ENCODE data around the gene GLP1R. TPM values are rescaled to one million over a fixed set of nuclear protein-coding genes. Genes with fewer than 3 reads are reported as not detected.

The GLP1R gene
- total RNA-seq, 3 donors from 2014 or later (not counting 1 experiment from before 2014, with no cell fraction given), result 2.2 to 6.5 (median 3.0) TPM

DNA sequence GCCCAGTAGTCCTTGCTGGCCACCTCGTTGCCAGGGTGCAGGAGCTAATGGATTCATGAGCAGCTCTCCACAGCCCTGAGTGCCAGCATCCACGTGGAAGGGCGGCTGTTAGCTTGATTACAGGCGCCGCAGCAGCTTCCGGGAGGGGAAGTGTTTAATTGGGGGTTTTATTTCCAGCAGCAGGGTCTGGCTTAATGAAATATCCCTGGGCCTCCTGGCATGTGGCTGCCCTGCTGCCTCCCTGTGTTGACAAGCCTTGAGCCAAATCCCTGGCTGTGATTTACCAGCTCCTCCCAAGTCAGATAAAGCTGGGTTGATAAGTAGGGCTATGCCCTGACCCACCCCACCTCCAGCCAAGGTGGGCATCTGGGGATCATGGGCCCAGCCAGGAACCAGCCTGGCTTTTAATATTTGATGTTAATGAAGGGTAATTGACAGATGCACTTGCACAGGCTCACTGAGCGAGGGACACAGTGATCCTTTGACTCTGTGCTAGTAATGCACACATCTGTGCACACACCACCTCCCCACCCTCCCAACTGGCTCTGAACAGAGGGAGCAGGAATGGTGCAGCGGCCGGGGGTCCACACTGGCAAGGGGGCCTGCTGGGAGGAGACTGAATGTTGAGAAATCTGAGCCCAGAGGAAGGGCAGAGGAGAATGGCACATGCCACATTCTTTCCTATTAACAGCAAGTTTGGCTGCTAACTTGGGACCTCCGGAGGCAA lies 13.6 kb downstream of the GLP1R start:
- TF ChIP-seq, protein P1, sequence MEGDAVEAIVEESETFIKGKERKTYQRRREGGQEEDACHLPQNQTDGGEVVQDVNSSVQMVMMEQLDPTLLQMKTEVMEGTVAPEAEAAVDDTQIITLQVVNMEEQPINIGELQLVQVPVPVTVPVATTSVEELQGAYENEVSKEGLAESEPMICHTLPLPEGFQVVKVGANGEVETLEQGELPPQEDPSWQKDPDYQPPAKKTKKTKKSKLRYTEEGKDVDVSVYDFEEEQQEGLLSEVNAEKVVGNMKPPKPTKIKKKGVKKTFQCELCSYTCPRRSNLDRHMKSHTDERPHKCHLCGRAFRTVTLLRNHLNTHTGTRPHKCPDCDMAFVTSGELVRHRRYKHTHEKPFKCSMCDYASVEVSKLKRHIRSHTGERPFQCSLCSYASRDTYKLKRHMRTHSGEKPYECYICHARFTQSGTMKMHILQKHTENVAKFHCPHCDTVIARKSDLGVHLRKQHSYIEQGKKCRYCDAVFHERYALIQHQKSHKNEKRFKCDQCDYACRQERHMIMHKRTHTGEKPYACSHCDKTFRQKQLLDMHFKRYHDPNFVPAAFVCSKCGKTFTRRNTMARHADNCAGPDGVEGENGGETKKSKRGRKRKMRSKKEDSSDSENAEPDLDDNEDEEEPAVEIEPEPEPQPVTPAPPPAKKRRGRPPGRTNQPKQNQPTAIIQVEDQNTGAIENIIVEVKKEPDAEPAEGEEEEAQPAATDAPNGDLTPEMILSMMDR (IDR thresholded peaks at IDR 0.05), result no peak
- H3K4me3 ChIP-seq (ENCODE audit: low read length), result no peak overlapping the region
- Mint-ChIP-seq H3K9me3 (no peaks in the 10 kb centered on the region), H3K27me3 (ENCODE audit: low read depth in 2 of 2) (peaks cover 0 to 7% of the 10 kb centered on the region in 2 donors), H3K4me1 (peaks cover 0 to 25% of the 10 kb centered on the region in 2 donors), H3K36me3 (no peaks in the 10 kb centered on the region), H3K4me3 (no peak overlapping the region), H3K27ac (no peak overlapping the region)
- H3K9me3 ChIP-seq (ENCODE audit: control insufficient read depth, insufficient read depth, low read length), result no peaks in the 10 kb centered on the region
- H3K27me3 ChIP-seq (ENCODE audit: control insufficient read depth, insufficient read depth, low read length), result no peaks in the 10 kb centered on the region
- H3K36me3 ChIP-seq (ENCODE audit: control insufficient read depth, insufficient read depth, low read length), result no peaks in the 10 kb centered on the region
- intact Hi-C loops (cut with micrococcal nuclease), result no loop called here
- peaks cover 13% of the 10 kb centered on the region for H3K4me1 ChIP-seq (ENCODE audit: control insufficient read depth, insufficient read depth, low read length)
- WGBS (ENCODE audit: insufficient coverage), result 74% methylated on average over 8 of the region's 10 CpGs
- ATAC-seq (no peak), DNase-seq (no peak)
- H3K27ac ChIP-seq (ENCODE audit: low read length), result no peak overlapping the region

DNA sequence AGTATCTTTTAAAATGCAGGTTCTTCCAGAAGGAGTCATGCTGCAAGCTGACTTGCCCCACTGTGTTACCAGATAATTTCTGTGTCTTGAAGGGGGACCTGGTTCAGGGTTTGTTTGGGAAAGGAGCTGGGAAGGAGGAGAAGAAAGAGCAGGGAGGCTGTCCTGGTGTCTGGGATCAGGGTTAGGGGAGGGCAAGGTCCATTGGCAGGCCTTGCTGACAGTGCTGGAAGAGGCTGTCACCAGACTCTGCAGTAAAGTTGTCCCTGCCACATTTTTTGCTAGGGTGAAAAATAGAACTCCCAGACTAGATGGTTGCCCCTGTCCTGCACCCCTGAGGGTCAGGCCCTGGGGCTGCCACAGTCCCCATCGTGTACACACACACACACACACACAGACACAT lies 14.9 kb downstream of the GLP1R start:
- TF ChIP-seq, protein P1 (IDR thresholded peaks at IDR 0.05), result no peak
- Mint-ChIP-seq H3K27me3 (ENCODE audit: low read depth in 2 of 2) (peaks cover 0 to 7% of the 10 kb centered on the region in 2 donors), H3K27ac (no peak overlapping the region), H3K4me1 (peaks cover 0 to 16% of the 10 kb centered on the region in 2 donors), H3K9me3 (no peaks in the 10 kb centered on the region), H3K4me3 (no peak overlapping the region), H3K36me3 (no peaks in the 10 kb centered on the region)
- intact Hi-C loops (cut with micrococcal nuclease), result no loop called here
- DNase-seq, result no peak
- H3K4me3 ChIP-seq (ENCODE audit: low read length), result no peak overlapping the region
- H3K9me3 ChIP-seq (ENCODE audit: control insufficient read depth, insufficient read depth, low read length), result no peaks in the 10 kb centered on the region
- H3K27me3 ChIP-seq (ENCODE audit: control insufficient read depth, insufficient read depth, low read length), result no peaks in the 10 kb centered on the region
- H3K36me3 ChIP-seq (ENCODE audit: control insufficient read depth, insufficient read depth, low read length), result no peaks in the 10 kb centered on the region
- 73% methylated on average over 1 of the region's 1 CpG for WGBS (ENCODE audit: insufficient coverage)
- no peaks in the 10 kb centered on the region for H3K4me1 ChIP-seq (ENCODE audit: control insufficient read depth, insufficient read depth, low read length)
- no peak overlapping the region for H3K27ac ChIP-seq (ENCODE audit: low read length)
- ATAC-seq, result no peak

DNA sequence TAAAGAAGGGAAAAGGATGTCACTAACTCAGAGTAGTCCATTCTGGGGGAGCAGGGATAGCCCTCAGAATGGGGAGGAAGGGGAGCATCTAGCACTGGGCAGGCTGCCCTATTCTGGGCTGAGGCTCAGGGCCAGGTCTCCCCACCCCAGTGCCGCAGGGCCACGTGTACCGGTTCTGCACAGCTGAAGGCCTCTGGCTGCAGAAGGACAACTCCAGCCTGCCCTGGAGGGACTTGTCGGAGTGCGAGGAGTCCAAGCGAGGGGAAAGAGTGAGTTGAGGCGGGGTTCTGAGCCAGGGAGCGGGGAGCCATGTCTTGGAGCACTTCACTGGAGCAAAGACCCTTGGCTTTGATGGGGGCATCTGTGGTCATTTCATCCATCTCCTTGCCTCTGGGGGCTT lies 17.0 kb downstream of the GLP1R start:
- H3K27me3 Mint-ChIP-seq (ENCODE audit: low read depth in 2 of 2), result peaks cover 0 to 7% of the 10 kb centered on the region in 2 donors
- no peaks in the 10 kb centered on the region for H3K9me3 ChIP-seq (ENCODE audit: control insufficient read depth, insufficient read depth, low read length)
- TF ChIP-seq, protein P1 (IDR thresholded peaks at IDR 0.05), result no peak
- H3K4me3 Mint-ChIP-seq, result no peak overlapping the region
- intact Hi-C loops (cut with micrococcal nuclease), result no loop called here
- H3K27me3 ChIP-seq (ENCODE audit: control insufficient read depth, insufficient read depth, low read length), result no peaks in the 10 kb centered on the region
- DNase-seq (no peak), ATAC-seq (no peak)
- H3K4me3 ChIP-seq (ENCODE audit: low read length), result no peak overlapping the region
- no peak overlapping the region for H3K27ac Mint-ChIP-seq
- whole genome bisulfite sequencing (ENCODE audit: insufficient coverage), result 91% methylated on average over 8 of the region's 8 CpGs
- H3K36me3 Mint-ChIP-seq, result no peaks in the 10 kb centered on the region
- peaks cover 0 to 14% of the 10 kb centered on the region in 2 donors for H3K4me1 Mint-ChIP-seq
- H3K9me3 Mint-ChIP-seq, result no peaks in the 10 kb centered on the region
- no peaks in the 10 kb centered on the region for H3K36me3 ChIP-seq (ENCODE audit: control insufficient read depth, insufficient read depth, low read length)
- no peak overlapping the region for H3K27ac ChIP-seq (ENCODE audit: low read length)
- no peaks in the 10 kb centered on the region for H3K4me1 ChIP-seq (ENCODE audit: control insufficient read depth, insufficient read depth, low read length)

DNA sequence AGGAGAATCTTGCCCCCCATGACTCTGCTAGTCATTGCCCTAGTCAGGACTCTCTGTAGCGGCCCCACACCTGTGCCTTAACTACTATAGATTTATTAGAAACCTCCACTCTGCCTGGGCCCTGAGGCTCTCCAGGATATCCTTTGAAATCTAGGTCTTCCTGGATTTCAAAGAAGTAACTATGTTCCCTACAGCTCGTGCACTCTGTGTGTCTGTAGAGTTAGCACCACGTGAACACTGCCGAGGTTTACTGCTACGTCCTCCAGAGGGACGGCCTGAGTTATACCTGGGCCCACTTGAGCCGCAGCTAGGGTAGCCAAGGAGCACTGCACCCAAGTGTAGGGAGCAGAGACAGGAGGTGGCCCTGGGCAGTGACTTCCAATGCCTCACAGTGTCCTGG lies 19.8 kb downstream of the GLP1R start:
- no peaks in the 10 kb centered on the region for H3K27me3 ChIP-seq (ENCODE audit: control insufficient read depth, insufficient read depth, low read length)
- Mint-ChIP-seq H3K4me1 (peaks cover 0 to 9% of the 10 kb centered on the region in 2 donors), H3K36me3 (no peaks in the 10 kb centered on the region), H3K9me3 (no peaks in the 10 kb centered on the region), H3K27me3 (ENCODE audit: low read depth in 2 of 2) (peaks cover 0 to 14% of the 10 kb centered on the region in 2 donors), H3K4me3 (no peak overlapping the region), H3K27ac (no peak overlapping the region)
- H3K27ac ChIP-seq (ENCODE audit: low read length), result no peak overlapping the region
- H3K4me1 ChIP-seq (ENCODE audit: control insufficient read depth, insufficient read depth, low read length), result no peaks in the 10 kb centered on the region
- H3K4me3 ChIP-seq (ENCODE audit: low read length), result no peak overlapping the region
- H3K9me3 ChIP-seq (ENCODE audit: control insufficient read depth, insufficient read depth, low read length), result no peaks in the 10 kb centered on the region
- 81% methylated on average over 7 of the region's 7 CpGs for WGBS (ENCODE audit: insufficient coverage)
- ATAC-seq (no peak), DNase-seq (no peak)
- TF ChIP-seq, protein P1 (IDR thresholded peaks at IDR 0.05), result no peak
- H3K36me3 ChIP-seq (ENCODE audit: control insufficient read depth, insufficient read depth, low read length), result no peaks in the 10 kb centered on the region
- intact Hi-C loops (cut with micrococcal nuclease), result no loop called here
